HG03457 (cell line): ENCODE data around the gene CAPN11.
"Not testable (repeated sequence)": the region's sequence is repeated elsewhere in the genome, so short reads cannot be mapped to it uniquely, and the experiment has no call there.

Source experiments
- ATAC-seq: cut with Tn5 transposase; IDR thresholded peaks from one replicate; pipeline ENCODE4 v1.9.1; 2021; ENCODE audit warnings: moderate number of reproducible peaks; ENCODE audit not compliant: unreplicated experiment

The CAPN11 gene

GRCh38 chr6:44225579-44226325 lies 67.1 kb downstream of the CAPN11 start:
- no peak for ATAC-seq

DNA sequence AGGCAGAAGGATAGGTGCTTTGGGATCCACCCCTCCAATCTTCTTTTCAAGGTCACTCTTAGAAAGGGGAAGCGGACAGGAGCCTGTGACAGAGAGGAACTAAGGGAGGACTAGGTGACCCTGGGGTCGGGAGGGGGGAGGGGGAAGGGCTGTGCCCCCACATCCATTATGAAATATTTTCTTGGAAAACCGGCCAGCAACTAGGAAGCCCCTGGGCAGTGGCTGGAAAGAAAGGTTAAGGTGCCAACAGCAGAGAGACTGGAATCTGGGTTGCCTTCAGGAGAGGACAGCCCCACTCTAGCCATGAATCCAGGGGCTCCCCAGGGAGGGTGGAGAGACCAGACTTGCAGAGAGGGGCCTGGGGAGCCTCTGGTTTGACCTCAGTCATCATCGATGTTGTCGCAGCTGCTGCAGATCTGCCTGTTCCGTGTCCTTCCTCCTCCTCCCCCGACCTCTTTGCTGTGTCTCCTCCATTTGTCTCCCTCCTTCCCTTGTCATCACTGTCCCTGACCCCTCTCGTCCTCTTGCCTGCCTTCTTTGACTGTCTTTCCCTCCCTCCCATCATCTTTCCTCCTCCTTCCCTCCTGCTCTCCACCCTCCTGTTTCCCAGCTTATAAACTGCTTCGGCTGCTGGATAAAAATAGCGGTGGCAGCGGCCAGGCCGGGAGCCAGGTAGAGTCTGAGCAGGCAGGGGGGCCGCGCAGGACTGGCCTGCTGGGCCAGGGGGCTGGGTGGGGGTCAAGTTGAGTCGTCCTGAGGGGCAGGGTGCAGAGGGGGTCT lies 67.9 kb downstream of the CAPN11 start:
- no peak for ATAC-seq

GRCh38 chr6:44227148-44227793 lies 68.7 kb downstream of the CAPN11 start:
- no peak for ATAC-seq

DNA sequence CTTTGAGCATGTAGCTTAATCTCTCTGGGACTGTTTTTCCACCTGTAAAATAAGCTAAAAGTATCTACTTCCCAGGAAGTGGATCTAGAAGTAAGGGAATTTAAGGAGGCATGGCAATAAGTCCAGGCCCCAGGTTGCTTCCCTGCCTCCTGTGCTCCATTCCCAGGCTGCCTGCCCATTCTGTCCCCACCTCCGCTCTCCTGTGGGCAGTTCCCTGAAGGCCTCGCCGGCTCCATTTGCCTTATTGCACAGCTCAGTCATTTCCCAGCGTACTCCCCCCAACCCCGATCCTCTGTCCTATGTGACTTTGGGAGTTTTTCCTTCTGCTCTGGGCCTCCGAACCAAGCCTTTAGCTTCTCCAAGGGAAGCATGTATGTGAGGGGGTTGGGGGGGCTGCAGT lies 69.4 kb downstream of the CAPN11 start:
- ATAC-seq, result no peak

DNA sequence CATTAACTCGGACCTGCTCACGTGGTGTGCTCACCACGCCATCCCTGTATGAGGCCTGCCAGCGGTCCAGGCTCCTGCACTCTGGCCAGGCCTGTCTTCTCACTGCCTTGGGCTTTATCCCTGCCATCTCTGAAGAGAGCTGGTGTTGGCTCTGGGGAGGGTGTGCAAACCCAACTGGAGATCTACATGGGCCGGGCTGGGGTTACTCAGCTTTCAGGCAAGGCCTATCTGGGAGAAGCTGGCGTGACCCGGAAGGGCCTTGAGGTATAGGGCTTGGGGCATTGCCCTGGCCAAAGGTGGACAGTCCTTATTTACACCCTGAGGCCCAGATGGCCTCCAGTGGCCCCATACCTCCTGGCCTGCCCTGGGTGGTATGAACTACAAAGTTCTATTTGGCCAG lies 69.8 kb downstream of the CAPN11 start:
- ATAC-seq, result no peak

DNA sequence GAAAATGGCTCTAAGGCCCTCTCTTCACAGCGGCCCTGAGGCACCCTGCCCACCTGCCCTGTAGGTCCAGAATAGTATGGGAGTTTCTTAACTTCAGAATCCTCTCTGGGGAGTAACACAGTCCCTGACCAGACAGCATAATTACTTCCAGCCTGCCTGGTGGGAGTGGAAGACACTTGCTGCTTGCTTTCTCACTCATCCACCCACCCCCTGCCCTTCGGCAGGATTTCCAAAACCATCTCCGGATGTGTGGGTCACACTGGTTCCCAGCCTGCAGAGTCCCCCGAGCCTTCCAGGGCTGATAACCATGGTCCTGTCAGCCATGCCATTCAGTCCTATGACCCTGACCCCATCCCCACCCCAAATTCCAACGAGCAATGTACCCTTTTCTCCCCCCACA lies 70.2 kb downstream of the CAPN11 start:
- ATAC-seq, result no peak

DNA sequence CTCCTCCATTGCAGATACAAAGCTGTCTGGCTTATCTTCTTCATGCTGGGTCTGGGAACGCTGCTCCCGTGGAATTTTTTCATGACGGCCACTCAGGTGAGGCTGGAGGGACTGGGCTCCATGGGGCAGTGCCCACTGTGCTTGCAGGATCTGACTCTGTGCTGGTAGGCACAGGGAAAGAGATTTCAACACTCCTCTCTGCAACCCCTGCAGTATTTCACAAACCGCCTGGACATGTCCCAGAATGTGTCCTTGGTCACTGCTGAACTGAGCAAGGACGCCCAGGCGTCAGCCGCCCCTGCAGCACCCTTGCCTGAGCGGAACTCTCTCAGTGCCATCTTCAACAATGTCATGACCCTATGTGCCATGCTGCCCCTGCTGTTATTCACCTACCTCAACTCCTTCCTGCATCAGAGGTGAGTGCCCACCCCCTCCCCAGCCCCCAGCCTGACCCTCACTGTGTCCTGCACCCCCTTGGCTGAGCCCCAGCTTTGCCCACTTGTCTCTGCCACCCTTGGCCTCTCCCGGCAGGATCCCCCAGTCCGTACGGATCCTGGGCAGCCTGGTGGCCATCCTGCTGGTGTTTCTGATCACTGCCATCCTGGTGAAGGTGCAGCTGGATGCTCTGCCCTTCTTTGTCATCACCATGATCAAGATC lies 70.9 kb downstream of the CAPN11 start:
- no peak for ATAC-seq

GRCh38 chr6:44230034-44230675 lies 71.5 kb downstream of the CAPN11 start:
- ATAC-seq, result no peak

DNA sequence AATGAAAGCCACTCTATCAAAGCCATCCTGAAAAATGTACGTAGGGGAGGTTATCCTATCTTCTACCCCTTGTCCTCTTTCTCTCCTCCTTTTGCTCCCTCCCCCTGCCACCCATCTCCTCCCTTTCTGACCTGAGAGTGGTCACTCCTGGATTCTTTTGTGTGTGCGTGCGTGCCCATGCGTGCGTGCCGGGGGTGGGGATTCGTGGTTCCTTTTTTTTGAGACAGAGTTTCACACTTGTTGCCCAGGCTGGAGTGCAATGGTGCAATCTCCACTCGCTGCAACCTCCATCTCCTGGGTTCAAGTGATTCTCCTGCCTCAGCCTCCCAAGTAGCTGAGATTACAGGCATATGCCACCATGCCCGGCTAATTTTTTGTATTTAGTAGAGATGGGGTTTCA lies 72.8 kb downstream of the CAPN11 start:
- ATAC-seq, result not testable (repeated sequence)

GRCh38 chr6:44232676-44233566 lies 74.3 kb downstream of the CAPN11 start:
- ATAC-seq, result no peak

GRCh38 chr6:44233567-44234100 lies 75.0 kb downstream of the CAPN11 start:
- no peak for ATAC-seq
